Activated T-helper 9 cell treated with anti-CD3 and anti-CD28 coated beads, Interleukin-2, amount 50 U/mL, for 16 hours (primary cell): Measurements from ENCODE around the gene SRP14.
"Not testable (repeated sequence)": the region's sequence is repeated elsewhere in the genome, so short reads cannot be mapped to it uniquely, and the experiment has no call there.

Source experiments
- DNase-seq: peaks from one replicate; pipeline ENCODE4 v3.0.0-alpha.2; 2020; ENCODE audit warnings: low read depth

The SRP14 gene

DNA sequence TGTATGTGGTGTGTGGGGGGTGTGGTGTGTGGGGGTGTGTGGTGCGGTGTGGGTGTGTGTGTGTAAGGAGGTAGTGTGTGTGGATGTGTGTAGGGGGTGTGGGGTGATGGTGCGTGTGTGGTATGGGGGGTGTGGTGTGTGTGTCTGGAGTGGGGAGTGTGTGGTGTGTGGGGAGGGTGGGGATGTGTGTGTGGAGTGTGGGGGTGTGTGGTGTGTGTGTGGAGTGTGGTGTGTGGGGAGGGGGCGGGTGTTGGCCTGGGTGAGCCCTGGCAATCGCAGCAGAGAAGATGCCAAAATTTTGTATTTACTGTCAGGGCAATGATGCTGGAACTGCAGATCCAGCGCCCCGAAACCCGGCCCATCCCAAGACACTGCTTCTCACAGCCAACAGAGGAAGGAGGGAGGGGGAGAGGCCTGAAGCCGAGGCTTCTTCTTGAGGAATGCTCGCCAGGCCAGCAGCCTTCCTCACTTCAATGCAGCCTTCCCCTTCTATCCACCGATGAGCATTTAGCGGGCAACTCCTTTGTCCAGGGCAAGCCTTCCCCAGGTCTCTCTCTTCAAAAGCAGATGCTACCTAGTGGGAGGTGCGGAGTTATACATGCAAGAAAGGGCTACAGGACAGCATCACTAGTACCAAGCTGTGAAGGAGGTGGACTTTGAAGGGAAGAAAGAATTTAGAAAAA is 11.9 kb upstream of the SRP14 start:
- no peak for DNase-seq

DNA sequence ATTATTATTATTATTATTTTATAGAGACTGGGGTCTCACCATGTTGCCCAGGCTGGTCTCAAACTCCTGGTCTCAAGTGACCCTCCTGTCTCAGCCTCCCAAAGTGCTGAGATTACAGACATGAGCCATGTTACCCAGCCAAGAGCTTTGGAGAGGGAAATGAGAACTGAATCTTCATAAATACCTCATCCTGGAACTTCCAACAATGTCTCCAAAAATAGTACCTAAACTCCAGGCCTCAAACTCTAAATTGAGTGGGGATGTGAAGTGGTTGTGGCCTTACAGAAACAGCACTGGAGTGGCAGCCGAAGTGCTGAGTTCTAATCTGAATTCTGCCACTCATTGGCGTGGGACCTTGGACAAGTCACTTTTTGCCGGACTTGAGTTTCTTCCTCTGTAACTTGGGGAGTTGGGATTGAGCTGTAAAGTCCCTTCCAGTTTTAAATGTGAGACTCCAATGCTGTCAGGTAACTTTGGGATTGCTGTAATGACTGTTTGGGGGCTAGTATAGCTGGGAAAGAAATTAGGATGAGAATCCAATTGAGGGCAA is 10.0 kb upstream of the SRP14 start:
- no peak for DNase-seq

- no peak for DNase-seq
These were observed 9.3 kb upstream of the SRP14 start for GRCh38 chr15:40048211-40048792.

DNA sequence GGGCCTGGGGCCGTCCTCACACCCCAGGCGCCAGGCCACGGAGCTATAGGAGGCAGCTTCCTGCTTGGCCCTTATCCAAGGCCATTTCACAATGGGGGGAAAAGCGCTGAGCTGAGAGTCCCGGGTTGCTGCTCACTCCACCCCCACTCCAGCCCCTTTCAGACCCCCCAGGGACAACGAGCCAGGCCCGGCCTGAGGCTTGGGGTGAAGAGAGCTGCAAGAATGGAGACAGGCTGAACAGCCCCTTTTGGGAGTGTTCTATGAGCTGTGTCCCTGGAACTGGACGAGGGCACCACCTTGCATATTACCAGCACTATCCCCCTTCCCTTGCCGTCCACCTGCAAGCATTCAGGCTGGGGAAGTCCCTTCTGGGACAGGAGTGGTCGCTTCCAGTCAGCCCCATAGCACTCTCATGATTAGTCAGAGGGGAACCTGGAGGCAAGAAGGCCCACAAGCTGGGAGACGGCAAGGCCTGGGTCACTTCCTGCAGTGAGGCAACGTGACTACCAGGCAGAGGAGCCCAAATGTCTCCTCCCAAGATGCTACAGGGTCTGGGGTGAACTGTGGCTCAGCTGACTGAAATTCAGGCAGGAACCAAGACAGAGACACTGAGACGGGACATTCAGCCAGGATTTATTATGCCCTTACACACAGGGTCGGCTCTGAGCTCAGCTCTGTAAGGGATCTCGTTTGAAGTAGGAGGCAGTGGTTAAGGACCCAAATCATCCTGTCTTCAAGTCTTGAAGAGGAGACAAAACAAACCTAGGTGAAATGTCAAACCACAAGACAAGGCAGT is 8.6 kb upstream of the SRP14 start:
- DNase-seq: peak; percentile 51

GRCh38 chr15:40046721-40047414 is 7.9 kb upstream of the SRP14 start:
- no peak for DNase-seq

- no peak for DNase-seq
These were observed 6.7 kb upstream of the SRP14 start for GRCh38 chr15:40045572-40046217.

DNA sequence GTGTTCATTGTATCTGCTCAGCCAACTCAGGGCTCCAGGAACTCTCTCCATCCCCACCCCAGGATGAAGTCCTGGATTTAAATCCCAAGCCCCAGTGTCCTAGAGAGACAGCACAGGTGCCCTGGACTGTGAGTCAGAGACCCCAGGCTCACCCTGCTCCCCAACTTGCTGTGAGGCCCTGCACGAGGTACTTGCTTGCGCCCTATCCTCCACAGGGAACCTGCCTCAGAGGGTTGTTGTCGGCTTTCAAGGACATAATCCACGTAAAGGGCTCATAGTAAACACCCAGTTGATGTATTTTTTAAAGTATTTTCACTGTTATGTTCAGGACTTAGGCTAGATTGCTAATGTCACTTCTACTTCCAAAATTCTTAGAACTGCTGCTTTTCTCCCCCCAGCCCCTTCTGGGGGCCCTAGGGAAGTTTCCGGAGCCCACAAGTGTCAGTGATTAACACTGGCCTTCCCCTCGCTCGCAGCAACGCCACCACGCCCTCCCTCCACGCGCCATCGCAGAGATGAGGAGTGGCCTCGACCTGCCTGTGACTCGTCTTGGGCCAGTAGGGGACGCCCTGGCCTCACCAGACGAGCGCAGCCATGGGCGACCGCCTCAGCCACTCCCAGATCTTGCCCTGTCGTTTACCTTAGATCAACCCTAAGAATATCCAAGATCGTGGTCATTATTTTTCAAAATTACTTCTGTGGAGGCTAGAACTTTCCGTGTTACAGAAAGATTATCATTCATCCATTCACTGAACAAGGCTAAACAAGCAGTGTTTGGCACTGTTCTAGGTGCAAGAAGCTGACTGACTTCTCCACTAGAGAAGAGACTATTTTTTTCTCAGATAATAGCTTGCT is 6.0 kb upstream of the SRP14 start:
- peak; percentile 82 for DNase-seq

DNA sequence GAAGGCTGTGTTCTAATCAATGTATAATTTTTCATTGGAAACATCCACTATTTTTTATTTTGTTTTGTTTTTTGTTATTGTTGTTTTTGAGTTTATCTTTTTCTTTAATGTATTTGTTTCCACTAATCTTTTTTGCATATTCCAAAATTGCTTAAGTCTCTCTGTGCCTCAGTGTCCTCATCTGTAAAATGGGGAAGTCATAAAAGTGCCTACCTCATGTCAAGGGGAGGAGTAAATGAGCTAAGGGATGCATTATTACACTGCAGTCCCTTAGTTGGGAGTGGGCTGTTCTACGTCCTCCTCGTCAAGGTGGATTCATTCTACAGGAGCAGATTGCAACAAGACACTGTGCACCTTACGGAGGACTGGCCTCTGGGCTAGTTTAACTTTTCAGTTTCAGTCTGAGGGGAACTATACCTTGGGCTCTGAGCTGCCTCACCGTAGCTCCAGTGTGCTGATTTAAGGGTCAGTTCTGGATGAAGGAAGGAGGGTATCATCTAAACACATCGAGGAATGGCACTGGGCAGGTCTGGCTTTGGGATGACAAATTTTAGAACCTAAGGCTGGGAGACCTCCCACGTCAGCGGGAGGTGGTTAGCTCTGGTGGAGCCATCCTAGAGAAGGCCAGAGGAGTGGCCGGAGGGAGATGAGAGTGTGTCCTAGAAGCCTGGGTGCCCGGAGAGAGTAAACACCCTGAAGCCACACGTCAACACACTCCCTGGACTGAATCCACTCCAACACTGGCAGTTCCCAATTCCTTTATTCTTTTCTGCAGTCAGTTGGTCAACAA is 5.1 kb upstream of the SRP14 start:
- DNase-seq: no peak

DNA sequence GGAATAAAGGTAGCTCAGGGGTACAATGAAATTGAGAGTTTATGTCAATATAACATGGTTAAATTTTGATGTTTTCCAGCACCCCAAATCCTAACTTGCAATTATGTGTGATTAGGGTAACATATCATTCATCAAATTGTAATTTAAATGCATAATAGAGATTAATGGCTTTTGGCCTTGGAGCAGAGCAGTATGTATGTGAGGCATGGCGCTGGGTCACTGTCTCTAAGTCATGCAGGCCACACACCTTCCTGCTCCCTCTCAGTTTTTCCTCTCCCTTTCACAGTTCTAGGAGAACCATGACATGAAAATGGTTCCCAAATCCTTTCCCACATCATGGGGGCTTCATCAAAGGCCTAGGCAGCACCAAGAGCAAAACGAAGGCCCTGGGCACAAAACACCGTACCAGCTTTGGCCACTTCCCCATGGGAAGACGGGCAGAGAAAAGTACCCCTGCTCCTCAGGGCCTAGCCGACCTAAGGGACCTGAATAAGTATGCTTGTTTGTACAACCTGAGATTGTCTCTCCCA is 3.9 kb upstream of the SRP14 start:
- no peak for DNase-seq

DNA sequence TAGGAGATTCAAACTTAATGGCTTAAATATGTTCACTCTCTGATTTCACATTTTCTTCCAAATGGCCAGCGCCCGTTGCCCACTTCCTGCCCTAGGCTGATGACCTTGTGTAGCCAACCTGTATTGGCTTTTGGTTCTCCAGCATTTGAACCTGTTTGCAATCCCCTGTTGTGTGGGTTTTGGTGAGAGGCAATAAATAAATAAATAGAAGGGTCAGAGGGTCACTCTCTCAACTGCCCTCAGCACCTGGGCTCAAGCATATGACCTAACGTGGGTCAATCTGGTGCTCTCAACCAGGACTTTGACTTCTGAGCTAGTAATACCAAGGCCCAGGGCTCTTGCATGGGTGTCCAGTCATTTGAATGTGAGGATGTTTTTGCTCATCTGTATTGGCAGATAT is 1.8 kb upstream of the SRP14 start:
- DNase-seq: no peak

DNA sequence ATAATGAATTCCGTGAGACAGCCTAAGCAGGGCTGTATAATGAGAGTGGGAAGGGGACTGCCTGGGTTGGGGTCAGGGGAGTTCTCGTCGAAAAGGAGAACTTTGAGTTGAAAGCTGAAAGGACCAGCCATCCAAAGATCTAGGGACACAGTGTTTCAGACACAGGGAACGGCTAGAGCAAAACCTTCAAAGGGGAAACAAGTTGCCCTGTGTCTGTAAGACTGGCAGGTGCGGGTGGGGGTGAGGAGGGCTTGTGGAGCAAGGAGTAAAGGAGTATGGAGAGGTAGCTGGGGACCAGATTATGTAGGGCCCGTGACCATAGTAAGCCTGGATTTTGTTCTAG is 1.3 kb upstream of the SRP14 start:
- DNase-seq: no peak

- DNase-seq: no peak
These were observed 725 bp downstream of the SRP14 start for GRCh38 chr15:40038275-40038637.

DNA sequence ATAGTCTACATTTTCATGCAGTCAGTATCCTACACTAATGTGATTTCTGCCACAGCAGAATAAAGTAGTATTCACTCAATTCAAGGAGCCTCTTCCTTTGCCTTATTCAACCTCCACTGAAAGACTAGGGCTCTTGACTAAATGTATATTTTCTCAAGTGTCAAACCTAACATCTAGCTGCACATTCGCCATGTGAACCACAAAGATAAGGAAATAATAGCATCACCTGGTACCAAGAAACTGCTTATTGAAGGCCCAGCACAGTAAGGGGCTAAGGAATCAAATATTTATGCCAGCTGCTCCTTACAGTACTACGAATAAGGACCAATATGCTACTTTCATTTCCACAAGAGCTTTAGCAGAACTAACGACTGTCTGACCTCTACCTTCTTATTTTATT is 1.3 kb downstream of the SRP14 start:
- no peak for DNase-seq

GRCh38 chr15:40035182-40035581 is 3.8 kb downstream of the SRP14 start:
- DNase-seq: not testable (repeated sequence)

DNA sequence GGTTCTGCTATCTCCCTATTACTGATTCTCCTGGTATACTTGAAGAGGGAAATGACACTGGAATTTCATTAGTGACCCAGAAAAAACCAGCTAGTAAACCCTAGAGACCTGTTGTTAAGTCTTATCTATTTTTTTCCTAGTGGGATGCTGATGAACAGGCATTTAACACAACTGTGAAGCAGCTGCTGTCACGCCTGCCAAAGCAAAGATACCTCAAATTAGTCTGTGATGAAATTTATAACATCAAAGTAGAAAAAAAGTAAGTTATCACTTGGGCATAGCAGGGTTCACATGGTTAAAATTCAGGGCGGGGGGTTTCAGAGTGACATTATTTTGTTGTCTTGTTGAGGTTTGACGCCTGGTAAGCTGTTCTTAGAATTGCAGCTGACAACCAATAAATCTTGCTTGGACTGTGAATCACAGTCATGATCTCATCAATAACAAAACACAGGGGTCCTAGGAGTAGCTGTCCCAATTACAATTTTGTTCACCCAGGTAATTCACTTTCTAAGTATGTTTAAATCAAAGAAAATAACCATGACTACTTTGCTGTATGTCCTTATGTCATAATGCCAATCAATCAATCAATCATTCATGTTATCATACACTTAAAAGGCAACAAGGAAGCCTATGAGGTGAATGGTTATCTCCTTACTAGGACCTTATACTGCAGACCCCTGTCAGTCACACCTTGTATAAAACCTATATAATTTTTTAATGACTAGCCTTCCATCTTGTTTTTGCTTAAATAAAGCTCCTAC is 4.6 kb downstream of the SRP14 start:
- no peak for DNase-seq

- DNase-seq: no peak
These were observed 6.7 kb downstream of the SRP14 start for GRCh38 chr15:40032125-40032839.

- no peak for DNase-seq
These were observed 7.7 kb downstream of the SRP14 start for GRCh38 chr15:40031300-40031699.
